Lung (tissue), 12 donors: Measurements from ENCODE around the gene DMWD. TPM values are rescaled to one million over a fixed set of nuclear protein-coding genes. Genes with fewer than 3 reads are reported as not detected.
A peak's percentile ranks its signal among the peaks of the same experiment; 100 is the strongest.

Experiments
- ATAC-seq: fragments of 200-7000 bp; cut with Tn5 transposase; one replicate; pipeline ENCODE4 v1.9.1; 2020; ENCODE audit warnings: moderate number of reproducible peaks; ENCODE audit not compliant: insufficient read depth, low FRiP score
- DNase-seq, 3 donors: peaks; one replicate each; pipeline ENCODE4 v3.0.0-alpha.2; 2013 to 2017
- H3K27ac ChIP-seq, 2 donors: one replicate each; pipeline ENCODE4 v1.5.1; 2013; ENCODE audit warnings: mild to moderate bottlenecking in 2 of 2, moderate library complexity in 2 of 2, control low read depth in 1 of 2, inconsistent platforms in 1 of 2, low read depth in 1 of 2, low read length in 1 of 2
- H3K27me3 ChIP-seq, 3 donors: one replicate each; pipeline ENCODE4 v1.5.1; 2013; ENCODE audit warnings: low read length in 2 of 3; ENCODE audit not compliant: control insufficient read depth in 3 of 3, insufficient read depth in 3 of 3
- H3K36me3 ChIP-seq, 4 donors: one replicate each; pipeline ENCODE4 v1.5.1; 2013; ENCODE audit warnings: low read length in 4 of 4, mild to moderate bottlenecking in 1 of 4, moderate library complexity in 1 of 4; ENCODE audit not compliant: control insufficient read depth in 4 of 4, insufficient read depth in 4 of 4
- H3K4me1 ChIP-seq, 5 donors: one replicate each; pipeline ENCODE4 v1.5.1; 2013; ENCODE audit warnings: low read length in 5 of 5, mild to moderate bottlenecking in 2 of 5, moderate library complexity in 1 of 5; ENCODE audit not compliant: control insufficient read depth in 5 of 5, insufficient read depth in 5 of 5
- H3K4me3 ChIP-seq: one replicate; pipeline ENCODE4 v1.5.1; 2013; ENCODE audit warnings: mild to moderate bottlenecking, control low read depth, moderate library complexity
- H3K9ac ChIP-seq, 2 donors: one replicate each; pipeline ENCODE4 v1.5.1; 2013; ENCODE audit warnings: low read length in 2 of 2, control low read depth in 1 of 2; ENCODE audit not compliant: insufficient read depth in 1 of 2
- H3K9me3 ChIP-seq, 4 donors: one replicate each; pipeline ENCODE4 v1.5.1; 2013; ENCODE audit warnings: low read length in 3 of 4, mild to moderate bottlenecking in 1 of 4, moderate library complexity in 1 of 4; ENCODE audit not compliant: control insufficient read depth in 4 of 4, insufficient read depth in 3 of 4
- CTCF ChIP-seq: IDR thresholded peaks from 2 replicates; pipeline ENCODE4 v1.5.1; 2012; ENCODE audit warnings: mild to moderate bottlenecking; ENCODE audit errors: control extremely low read depth, extremely low read depth
- WGBS, 2 donors: extraction: QIAGEN DNeasy Blood & Tissue Kit; methylation state at CpG; one replicate each; pipeline ENCODE4 v1.1.7; 2013; 5-methylcytosine and 5-hydroxymethylcytosine counted together
- polyA plus RNA-seq, 2 donors: library from polyadenylated mRNA; stranded (reverse); fragments of 200-250 nt; gene quantifications; one replicate each; pipeline ENCODE4 v1.2.1, GENCODE V29; 2013
- total RNA-seq, 2 donors: library from RNA; depleted of rRNA in 1 of 2; stranded (reverse); fragments of >200 nt in 1 of 2; gene quantifications; one replicate each; pipeline ENCODE4 v1.2.1, GENCODE V29; 2014 to 2021
- donor health status: control.
- donor health status: control.
- donor health status: Bipolar disorder and iron deficiency.
- donor health status: healthy.
- donor health status: DM: yes; HTN: yes; CAD: no.

The DMWD gene
- total and polyA plus RNA-seq, 4 donors: 21.2 to 58.2 (median 26.9) TPM

DNA sequence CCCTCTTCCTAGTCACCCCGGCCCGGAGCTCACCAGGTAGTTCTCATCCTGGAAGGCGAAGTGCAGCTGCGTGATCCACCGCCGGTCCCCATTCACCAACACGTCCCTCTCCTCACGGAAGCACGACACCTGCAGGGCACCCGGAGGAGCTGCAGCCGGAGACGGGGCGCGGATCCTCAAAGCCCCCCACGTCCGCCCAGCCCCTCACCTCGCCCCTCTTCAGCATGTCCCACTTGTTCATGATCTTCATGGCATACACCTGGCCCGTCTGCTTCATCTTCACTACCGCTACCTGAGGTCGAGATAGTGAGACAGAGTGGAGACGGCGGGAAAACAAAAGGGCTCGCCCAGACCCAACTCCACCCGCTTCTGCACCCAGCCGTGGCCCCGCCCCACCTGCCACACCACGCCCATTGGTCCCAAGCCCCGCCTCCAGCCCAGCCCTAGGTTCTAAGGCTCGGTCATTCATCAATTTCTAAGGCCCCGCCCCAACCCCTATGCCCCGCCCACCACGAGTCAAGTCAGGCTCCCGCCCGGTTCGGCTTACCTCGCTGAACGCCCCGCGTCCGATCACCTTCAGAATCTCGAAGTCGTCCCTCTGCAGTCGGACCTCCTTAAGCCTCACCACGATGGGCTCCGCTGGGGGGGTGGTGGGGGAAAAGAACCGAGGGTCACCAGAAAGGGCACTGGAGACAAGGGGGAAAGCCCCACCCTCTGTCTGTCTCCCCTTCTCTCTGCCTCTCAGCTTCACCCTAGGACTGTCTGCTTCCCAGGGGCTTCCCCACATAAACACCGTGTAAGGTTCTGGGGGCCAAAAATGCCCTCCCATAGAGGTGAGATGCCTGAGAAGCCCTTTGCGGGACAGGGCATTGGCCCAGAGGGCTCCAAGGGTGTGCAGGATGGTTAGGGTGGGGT, 13.2 kb downstream of the DMWD start:
- H3K27me3 ChIP-seq: no peaks in the 10 kb centered on the region
- no peaks in the 10 kb centered on the region for H3K9me3 ChIP-seq
- DNase-seq (peak; percentile 56 to 86 (median 67)), ATAC-seq (peak; percentile 86)
- peak overlapping the region; percentile 42 to 96 for H3K27ac ChIP-seq
- H3K4me1 ChIP-seq: peaks cover 2 to 18% (median 7%) of the 10 kb centered on the region in 5 donors
- peaks cover 3 to 13% (median 10%) of the 10 kb centered on the region in 4 donors for H3K36me3 ChIP-seq
- H3K9ac ChIP-seq: no peak overlapping the region
- H3K4me3 ChIP-seq: no peak overlapping the region
- 9 to 11% methylated on average over 47 to 48 of the region's 48 CpGs for WGBS, 2 donors
- peak; percentile 21 for TF ChIP-seq CTCF

- H3K9me3 ChIP-seq: no peaks in the 10 kb centered on the region
- no peak for ATAC-seq
- TF ChIP-seq CTCF: no peak
- WGBS, 2 donors: 95% methylated on average over 28 of the region's 28 CpGs
- no peak overlapping the region for H3K9ac ChIP-seq
- peaks cover 3 to 16% (median 11%) of the 10 kb centered on the region in 4 donors for H3K36me3 ChIP-seq
- H3K27me3 ChIP-seq: no peaks in the 10 kb centered on the region
- H3K4me3 ChIP-seq: no peak overlapping the region
- no peak overlapping the region for H3K27ac ChIP-seq
- H3K4me1 ChIP-seq: peaks cover 0 to 16% (median 3%) of the 10 kb centered on the region in 5 donors
- DNase-seq: no peak
These were observed 14.5 kb downstream of the DMWD start for GRCh38 chr19:45778010-45778661.

DNA sequence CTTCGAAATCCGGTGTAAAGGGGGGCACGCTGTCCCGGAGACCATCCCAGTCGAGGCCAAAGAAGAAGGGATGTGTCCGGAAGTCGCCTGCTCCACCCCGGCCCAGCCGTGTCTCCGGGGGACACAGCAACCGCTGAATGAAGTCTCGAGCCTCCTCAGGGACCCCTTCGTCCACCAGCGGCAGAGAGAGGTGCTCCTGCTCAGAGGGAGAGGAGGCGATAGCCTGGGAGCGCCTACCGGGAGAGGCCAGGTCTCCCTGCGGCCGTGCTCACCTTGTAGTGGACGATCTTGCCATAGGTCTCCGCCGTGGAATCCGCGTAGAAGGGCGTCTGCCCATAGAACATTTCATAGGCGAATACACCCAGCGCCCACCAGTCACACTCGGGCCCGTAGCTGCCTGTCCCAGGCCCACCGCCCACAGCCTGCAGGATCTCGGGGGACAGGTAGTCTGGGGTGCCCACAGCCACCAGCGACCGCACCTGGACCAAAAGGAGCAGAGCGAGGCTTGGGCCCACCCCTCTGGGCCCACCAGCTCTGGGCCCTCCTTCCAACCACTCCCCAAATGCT, 15.2 kb downstream of the DMWD start:
- TF ChIP-seq CTCF: no peak
- ATAC-seq (no peak), DNase-seq (no peak)
- H3K4me3 ChIP-seq: no peak overlapping the region
- no peaks in the 10 kb centered on the region for H3K27me3 ChIP-seq
- no peak overlapping the region for H3K9ac ChIP-seq
- H3K27ac ChIP-seq: no peak overlapping the region
- peaks cover 3 to 17% (median 13%) of the 10 kb centered on the region in 4 donors for H3K36me3 ChIP-seq
- H3K9me3 ChIP-seq: no peaks in the 10 kb centered on the region
- peaks cover 0 to 12% (median 3%) of the 10 kb centered on the region in 5 donors for H3K4me1 ChIP-seq
- WGBS, 2 donors: 96 to 98% methylated on average over 31 to 34 of the region's 34 CpGs
